GM18870 (cell line): Measurements from ENCODE around the gene MN1.

Source experiments
- ATAC-seq: cut with Tn5 transposase; IDR thresholded peaks from one replicate; pipeline ENCODE4 v1.9.1; 2021; ENCODE audit warnings: moderate library complexity; ENCODE audit not compliant: unreplicated experiment

MN1 gene

DNA sequence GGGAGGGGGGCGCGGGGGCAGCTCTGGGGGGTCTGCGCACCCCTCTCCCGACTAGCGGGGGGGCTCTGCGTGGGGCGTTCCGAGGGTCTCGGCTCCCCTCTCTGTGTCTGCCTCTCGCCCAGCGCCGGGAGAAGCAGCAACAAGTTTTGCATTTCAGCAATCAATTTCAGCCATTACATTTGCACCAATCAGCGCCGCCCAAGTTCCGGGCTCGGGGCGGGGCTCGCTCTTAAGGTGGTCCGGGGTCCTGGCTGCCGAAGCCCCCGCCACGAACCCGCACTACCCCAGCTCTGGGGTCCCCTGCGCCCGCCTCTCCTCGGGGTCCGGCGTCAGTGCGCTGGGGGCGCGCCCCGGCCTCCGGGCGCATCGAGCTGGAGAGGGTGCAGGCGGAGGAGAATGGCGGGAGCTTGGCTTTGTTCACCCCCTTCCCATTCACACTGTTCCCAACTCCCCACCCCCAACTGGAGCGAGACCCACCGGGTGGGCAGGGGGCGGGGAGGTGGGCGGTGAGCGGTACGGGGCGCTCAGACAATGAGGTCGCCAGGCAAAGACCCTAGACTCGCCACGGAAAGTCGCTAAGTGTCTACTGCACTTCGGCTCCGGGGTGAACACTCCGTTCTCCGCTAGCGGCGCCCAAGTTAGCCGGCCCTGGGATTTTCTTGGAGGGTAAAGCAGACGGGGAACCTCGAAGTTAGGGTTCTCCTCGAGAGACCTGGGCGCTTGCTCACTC is at the start of gene MN1:
MN1 (minus strand) TSS at position 141 of the 730 bp plus-strand sequence. CDS start 1,213 bp downstream, outside the sequence.
- no peak for ATAC-seq

DNA sequence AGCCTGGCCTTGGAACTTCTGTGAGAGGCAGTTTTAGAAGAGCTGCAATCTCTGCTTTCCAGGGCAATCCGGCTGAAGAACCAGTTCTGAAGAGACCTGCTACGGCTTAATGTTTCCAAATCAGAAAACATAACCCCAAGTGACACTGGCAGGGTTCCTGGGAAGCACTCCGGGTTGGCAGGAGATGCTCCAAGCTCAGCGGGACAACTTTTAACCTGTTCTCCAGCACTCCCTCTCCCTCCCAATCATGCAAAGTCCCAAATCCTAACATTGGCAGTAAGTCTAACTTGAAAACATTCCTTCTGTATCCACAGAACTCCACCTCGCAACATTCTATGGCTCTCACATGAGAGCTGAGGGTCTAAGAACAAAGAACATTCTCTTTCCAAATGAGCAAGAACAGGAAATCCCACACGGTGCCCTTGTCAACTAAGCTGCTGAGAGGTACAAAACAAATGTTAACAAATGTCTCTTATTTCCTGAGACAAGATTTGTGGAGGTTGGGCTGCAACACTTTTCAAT is 48.5 kb upstream of the MN1 start:
- ATAC-seq = no peak

DNA sequence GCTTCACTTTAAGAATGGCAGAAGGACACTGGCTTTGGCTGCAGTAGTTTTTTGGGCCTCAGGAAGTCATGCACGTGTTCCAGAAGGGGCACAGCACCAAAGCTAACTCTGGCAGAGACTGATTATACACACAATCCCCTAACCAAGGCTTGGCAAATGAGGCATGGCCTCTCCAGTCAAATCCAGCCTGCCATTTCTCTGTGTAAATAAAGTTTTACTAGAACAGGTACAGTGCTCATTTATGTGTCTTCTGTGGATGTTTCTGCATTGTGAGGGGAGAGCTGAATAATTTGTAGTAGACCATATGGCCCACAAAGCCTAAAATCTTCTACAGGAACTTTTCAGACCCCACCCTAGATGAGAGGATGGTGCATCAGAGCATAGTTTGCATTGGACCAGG is 46.4 kb upstream of the MN1 start:
- no peak for ATAC-seq

DNA sequence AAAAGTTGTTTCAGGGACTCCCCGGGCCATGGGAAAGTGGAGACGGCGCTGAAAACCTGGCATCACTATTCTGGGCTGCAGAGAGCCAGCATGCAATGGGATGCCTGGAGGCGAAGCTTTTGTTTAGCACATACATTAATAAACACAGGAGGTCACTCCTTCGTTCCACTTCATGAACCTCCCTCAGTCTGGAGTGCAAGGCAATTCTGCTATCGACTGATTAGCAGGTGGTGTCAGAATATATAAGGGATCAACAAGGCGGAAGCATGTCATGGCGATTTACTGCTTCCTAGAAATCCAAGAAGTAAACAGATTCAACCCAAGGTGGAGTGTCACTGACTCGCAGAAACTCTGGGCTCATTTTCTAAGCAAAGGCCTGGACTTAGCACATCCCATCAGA is 45.4 kb upstream of the MN1 start:
- no peak for ATAC-seq

DNA sequence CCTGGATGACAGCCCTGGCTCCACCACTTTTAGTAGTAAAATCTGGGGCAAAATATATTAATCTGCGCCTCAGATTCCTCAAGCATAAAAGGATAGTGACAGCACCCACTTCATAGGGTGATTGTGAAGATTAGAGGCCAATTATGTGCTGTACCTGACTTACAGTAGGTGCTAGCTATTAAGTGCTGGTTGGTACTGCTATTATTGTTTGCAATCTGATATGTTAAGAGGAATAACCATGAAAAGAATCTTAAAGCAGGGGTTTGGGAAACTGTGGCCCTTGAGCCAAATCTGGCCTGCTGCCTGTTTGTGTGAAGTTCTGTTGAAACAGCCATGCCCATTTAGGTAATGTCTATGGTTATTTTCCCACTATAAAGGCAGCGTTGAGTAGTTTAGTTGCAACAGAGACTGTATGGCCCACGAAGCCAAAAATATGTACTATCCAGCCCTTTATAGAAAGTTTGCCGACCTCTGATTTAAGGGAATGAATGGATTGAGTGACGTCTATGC is 44.7 kb upstream of the MN1 start:
- no peak for ATAC-seq

DNA sequence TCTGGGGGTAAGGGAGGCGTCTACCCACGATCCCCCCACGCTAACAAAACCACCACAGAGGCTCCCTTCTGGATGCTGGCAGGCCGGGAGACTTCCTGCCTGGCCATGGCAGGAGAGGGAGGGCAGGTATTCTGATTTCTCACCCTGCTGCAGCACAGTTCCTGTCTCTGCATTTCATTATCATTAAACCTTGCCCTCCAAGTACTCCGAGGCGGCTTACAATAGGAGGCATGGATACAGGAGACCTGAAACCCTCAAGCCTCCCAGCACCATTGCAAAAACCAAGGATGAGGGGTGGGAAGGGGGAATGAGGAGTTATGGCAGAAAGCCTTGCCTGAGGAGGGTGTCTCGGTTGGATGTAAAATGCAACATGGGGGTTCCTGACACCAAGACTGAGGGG is 44.1 kb upstream of the MN1 start:
- no peak for ATAC-seq

DNA sequence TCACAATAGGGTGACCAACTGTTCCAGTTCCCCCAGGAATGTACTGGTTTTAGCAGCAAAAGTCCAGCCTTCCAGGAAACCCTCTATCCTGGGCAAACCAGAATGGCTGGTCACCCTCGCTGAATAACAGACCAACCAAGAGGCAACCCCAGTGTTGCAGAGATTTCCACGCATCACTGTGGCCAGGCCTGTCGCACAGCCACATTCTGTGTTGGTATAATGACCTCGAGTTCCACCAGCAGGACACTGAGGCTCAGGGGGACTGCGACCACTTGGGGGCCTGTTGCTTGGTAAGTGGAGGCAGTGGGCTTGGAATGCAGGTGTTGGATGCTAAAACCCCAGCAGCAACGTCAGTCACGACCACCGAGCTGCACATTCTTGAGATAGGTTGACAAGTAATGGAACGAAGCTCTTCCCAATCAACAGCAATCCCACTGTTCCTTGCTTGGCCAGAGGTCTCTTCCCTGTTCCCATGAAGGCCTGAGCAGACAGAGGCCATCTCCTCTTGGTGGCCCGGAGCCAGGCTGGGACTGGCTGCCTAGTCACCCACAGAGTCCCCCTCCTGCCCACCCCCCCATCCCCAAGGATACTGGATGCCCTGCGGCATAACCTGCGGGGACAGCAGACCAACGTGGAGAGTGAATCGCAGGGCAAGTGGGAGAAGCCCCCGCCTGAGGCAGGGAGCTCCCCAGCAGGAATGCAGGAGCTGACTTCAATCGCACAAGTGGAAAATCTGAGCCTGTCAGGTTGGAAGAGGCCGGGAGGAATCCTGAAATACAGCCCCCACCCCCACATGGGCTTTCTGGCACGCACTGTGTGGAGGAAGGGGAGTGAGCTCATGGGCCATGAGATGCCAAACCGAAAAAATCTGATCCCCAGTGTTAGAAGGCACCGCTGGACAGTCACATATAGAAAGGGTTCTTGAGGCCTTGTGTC is 43.4 kb upstream of the MN1 start:
- ATAC-seq = no peak

DNA sequence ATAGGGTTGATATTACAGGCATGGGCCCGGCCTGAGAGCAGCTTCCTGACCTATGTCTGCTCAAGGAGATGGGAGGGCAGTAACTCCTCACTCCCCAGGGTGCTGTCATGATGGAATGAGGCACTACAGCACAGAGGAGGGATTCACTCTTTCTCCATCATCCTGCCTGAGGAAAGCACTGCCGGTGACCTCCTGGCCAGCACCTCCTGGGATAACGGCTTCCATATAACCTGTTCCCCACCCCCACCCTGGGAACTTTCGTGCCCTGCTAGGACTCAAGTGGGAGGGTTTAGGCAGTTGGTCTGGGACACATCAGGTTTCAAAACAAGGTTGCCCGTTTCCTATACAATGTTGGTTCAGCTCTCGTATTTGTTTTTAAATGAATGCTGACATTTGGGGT is 42.7 kb upstream of the MN1 start:
- no peak for ATAC-seq

DNA sequence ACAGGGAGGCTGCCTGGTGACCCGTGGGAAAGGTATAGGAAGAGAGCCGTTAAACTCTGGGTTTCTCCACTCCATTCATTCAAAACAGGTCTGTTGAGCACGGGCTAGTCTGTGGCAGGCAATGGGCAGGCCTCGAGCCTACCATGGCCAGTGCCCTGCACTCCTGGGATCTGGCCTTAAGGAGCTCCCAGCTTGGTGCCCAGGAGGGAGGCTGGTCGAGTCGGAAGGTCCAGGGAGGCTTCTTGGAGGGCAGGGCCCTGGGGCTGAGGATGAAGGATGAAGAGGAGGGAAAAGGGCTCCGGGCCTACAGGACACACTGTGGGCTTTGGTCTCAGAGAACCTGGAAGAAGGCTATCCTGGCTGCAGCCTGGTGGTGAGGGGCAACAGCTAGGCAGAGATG is 41.9 kb upstream of the MN1 start:
- no peak for ATAC-seq

DNA sequence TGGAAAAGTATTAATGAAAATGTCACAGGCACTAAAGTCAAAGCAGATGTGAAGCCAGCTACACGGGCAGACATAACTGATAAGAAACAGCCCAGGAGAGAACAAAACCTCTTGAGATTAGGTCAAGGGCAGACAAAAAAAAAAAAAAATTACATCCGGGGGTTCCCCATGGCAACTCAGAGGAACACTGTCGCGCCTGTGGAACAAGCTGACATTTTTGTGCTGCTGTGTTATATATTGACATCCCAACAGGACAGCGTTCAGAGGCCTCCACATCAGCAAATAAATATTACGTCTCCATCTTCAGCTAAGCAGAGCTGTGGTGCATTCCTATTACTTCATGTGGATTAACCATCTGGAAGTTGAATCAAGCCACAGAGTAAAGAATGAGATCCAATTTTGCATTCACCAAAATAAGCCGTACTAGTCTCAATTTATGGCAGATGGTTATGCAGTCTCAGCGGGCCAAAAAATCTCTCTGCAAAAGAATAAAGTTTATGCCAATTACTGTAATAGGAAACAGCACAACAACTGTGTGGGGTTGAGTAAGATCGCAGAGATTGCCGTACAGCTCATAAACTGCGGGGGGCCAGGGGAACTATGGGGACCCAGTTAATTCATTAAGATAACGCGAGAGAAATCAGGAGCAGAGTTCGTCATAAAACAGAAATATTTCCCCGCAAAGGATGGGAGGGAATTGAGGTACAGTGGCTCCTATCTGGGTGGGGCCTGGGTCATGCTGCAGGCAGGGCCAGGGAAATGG is 41.3 kb upstream of the MN1 start:
- no peak for ATAC-seq

DNA sequence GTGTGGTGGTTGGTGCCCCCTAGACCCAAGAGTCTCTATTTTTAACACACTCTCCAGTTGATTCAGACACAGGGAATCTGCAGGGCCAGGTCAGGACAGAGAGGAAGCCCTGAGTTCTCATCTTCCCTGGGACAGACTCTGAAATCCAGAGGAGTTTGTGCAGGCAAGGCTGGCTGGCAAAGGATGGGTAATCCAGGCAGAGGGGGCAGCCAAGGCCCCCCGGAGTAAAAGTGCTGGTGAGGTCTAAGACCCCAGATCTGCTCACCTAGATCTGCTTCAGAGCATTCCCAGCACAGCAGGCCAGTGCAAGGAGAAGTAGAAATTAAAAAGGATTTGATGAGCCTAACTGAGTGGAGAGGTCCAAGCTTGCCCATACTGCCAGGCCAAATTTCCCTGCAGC is 40.6 kb upstream of the MN1 start:
- ATAC-seq = no peak

DNA sequence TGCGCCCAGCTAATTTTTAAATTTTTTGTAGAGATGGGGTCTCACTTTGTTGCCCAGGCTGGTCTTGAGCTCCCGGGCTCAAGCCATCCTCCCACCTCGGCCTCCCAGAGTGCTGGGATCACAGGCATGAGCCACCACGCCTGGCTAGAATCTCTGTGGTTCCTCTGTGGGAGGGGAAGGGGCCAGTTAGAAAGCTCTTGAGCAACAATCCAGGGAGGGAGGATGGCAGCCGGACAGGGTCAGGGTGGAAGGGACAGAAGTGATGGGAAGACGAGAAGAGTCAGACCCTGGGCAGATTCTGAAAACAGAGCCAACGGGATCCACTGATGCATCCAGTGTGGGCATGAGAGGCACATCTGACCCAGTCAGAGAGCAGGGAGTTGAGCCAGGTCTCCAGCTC is 38.9 kb upstream of the MN1 start:
- ATAC-seq = no peak

DNA sequence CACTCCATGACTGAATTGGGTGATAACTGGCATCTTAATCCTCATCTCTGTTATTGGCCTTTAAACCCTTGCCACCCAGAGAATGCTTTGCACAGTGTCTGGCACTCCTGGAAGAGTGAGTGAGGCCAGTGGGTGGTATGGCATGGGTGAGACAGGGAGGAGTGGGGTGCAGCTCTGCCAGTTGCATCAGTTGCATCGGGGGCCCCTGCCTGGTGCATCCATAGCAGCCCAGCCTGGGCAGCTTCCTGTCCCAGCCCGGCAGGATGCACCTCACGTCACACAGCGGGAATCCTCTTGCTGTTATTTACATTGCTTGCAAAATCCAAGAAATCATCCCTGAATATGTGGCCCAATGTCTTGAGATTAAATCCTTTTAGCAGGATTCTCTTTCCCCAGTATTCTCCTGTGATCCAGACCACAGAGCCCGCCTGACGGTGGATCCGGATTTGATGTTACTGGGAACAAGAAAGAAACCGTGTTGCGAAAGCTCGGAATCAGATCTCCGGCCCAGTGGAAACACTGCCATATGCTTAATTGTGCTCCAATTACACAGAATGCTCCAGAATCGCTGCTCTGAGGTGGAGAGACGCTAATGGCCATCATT is 37.6 kb upstream of the MN1 start:
- ATAC-seq = no peak

DNA sequence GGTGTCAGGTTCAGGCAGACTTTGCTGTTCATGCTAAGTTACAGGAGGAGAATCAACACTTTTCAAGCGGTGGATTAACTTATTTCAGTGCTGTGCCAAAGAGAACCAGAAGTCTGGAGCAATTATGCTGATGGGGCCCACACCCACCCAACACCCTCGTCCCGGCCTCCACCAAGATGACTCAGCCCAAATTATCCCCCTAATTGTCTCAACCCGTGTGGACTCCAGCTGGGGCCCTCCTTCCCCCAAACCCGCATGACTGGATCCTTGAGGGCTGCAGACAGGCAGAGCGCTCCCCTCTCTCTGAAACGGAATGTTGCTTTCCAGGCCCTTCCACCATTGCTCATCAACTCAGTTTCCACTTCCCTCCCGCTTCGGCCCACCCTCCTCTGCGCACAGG is 34.6 kb upstream of the MN1 start:
- no peak for ATAC-seq

DNA sequence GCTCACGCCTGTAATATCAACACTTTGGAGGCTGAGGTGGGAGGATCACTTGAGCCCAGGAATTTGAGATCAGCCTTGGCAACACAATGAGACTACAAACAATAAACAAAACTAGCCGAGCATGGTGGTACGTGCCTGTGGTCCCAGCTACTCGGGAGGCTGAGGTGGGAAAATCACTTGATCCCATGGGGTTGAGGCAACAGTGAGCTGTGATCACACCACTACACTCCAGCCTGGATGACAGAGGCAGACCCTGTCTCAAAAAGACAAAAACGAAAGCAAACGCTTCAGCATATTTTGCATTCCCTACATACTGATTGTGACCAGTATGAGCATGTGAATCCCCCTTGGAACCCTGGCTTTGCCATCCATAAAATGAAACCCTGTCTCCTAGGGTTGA is 33.9 kb upstream of the MN1 start:
- ATAC-seq = no peak

DNA sequence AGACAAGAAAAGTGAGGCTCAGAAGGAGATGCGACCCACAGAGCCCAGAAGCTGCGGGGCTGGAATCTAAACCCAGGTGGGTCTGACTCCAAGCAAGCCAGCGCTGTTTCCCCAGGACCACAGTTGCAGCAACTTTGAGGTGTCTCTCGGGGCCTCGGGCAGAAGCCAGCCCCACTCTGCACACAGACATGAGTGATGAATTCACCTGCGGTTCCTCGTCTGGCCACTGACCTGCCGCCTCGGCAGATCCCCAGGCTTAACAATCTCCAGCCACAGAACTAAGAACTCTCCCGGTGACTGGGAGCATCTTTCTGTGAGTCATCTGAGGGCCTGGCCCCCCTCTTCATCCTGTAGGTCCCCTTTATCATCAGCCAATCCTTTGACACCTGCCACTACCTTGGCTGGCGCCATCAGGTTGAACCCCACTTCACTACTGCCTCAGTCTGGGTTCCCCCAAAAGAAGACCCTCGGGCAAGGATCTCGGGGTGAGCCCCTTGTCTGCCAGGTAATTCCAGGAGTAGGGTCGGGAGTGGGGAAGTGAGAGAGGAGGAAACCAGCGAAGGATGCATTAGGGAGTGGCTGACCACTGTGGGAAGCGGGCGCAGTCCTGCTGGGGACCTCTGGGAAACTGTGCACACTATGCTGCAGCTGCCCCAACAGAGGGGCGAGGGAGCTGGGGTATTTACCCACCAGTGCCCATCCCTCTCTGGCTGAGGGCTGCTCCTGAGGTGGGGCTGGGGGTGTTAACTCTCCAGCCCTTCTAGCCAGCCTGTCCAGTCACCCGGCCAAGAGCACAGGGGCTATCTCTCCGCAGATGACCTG is 33.0 kb upstream of the MN1 start:
- ATAC-seq = no peak

DNA sequence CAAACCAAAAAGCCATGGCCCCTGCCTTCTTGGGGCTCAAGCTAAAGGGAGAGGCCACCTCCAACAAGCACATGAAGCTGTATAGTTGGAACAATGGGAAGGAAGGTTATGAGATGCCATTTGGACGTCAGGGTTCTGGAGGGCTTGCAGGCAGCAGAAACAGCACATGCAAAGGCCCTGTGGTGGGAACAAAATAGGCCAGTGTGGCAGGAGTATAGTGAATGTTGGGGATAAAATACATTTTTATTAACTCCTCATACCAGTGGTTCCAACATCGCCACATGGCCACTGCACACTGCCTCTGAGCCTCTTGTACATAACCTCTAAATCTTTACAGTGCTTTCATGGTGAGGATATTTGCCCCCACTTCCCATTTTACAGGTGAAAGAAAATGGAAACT is 32.2 kb upstream of the MN1 start:
- ATAC-seq = no peak

DNA sequence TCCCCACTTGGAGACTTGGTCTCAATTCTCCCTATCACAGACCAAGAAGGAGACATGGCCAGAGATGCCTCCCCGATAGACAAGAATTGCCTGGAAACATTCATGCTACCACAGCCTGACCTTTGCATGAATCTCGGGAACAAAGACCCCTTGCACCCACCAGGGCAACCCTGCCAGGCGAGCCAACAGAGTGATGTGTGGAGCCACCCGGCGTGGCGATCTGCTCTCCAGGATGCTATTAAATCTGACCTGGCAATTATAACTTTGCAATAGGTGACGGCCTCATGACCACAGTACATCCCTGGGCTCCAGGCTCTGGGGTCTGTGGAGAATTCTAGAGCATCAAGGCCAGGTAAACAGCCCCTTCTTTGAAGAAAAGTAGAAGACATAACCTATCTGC is 31.1 kb upstream of the MN1 start:
- ATAC-seq = no peak

DNA sequence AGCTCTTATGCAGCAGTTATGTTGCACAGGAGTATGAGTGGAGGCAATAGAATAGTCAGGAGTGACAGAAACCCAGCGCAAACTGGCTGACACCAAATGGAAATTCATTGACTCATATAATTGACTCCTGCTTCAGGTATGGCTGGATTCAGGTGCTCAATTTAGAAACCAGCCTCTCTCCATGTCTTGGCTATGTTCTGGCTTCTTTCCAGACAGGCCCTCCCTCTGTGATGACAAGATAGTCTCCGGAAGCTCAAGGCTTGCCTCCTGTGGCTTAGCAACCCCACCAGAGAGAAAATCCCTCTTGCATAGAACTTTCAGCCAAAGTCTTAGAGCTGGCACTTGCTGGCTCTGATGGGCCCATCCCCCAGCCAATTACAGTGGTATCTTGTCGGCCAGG is 28.1 kb upstream of the MN1 start:
- no peak for ATAC-seq
